HG02759 (cell line): ENCODE data around the gene TAF7L.

Source experiments
- ATAC-seq: cut with Tn5 transposase; IDR thresholded peaks from one replicate; pipeline ENCODE4 v1.9.1; 2021; ENCODE audit warnings: mild to moderate bottlenecking, moderate library complexity; ENCODE audit not compliant: unreplicated experiment

Gene TAF7L

GRCh38 chrX:101229170-101229569, 62.0 kb downstream of the TAF7L start:
- ATAC-seq, result no peak

- ATAC-seq, result no peak
Observed at GRCh38 chrX:101223226-101223625, 67.9 kb downstream of the TAF7L start.

GRCh38 chrX:101220662-101221260, 70.4 kb downstream of the TAF7L start:
- no peak for ATAC-seq

- ATAC-seq, result no peak
Observed at GRCh38 chrX:101219864-101220346, 71.2 kb downstream of the TAF7L start.

GRCh38 chrX:101219116-101219863, 71.8 kb downstream of the TAF7L start, which contains the start of gene DRP2:
Gene DRP2 (plus strand): TSS chrX:101219786. CDS start chrX:101231648, 11,862 bp downstream.
- ATAC-seq, result no peak
